Measurements from ENCODE around the gene ANKRD16. TPM values are rescaled to one million over a fixed set of nuclear protein-coding genes. Genes with fewer than 3 reads are reported as not detected.

The ANKRD16 gene
- total and polyA plus RNA-seq, 2 donors (not counting 1 experiment from before 2014, with no cell fraction given), result 10.9 to 12.6 TPM

DNA sequence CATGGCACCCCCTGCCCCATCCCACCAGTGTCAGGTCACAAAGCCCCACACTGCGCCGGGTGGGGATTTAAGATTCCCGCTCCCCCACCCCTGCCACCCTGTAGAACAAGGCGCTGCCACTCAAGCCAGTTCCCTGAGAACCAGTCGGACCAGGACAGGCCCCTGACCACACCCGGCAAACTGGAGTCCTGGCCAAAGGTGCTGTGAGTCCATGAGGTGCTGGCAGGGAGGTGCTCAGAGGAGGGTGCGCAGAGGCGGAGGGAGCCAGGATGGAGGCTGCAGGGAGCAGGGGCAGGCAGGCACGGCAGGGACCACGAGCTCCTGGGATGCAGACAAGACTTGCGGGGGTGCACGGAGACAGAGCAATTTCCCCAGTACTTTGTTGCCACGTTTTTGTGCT, 56.7 kb downstream of the ANKRD16 start:
- H4K20me1 ChIP-seq (ENCODE audit: control insufficient read depth, insufficient read depth, low read length, poor library complexity, severe bottlenecking), result no peaks in the 10 kb centered on the region
- H3K9me3 ChIP-seq (ENCODE audit: control extremely low read depth in 1 of 3, control insufficient read depth in 2 of 3, insufficient read depth in 1 of 3, low read length in 2 of 3), result peaks cover 0 to 9% (median 0%) of the 10 kb centered on the region in 3 donors
- H3K27me3 ChIP-seq (replicated peaks in 1 of 4; ENCODE audit: control extremely low read depth in 1 of 4, control insufficient read depth in 3 of 4, insufficient read depth in 4 of 4, low read length in 3 of 4), result no peaks in the 10 kb centered on the region
- no peak overlapping the region for H3K27ac Mint-ChIP-seq
- no peak for ATAC-seq (ENCODE audit: low read depth)
- no peak overlapping the region for H3K9ac ChIP-seq (ENCODE audit: low read length)
- no peak for TF ChIP-seq EZH2 (IDR thresholded peaks at IDR 0.05; ENCODE audit: borderline replicate concordance, insufficient read depth, low read depth, low read length, poor library complexity, severe bottlenecking)
- TF ChIP-seq, protein P1, sequence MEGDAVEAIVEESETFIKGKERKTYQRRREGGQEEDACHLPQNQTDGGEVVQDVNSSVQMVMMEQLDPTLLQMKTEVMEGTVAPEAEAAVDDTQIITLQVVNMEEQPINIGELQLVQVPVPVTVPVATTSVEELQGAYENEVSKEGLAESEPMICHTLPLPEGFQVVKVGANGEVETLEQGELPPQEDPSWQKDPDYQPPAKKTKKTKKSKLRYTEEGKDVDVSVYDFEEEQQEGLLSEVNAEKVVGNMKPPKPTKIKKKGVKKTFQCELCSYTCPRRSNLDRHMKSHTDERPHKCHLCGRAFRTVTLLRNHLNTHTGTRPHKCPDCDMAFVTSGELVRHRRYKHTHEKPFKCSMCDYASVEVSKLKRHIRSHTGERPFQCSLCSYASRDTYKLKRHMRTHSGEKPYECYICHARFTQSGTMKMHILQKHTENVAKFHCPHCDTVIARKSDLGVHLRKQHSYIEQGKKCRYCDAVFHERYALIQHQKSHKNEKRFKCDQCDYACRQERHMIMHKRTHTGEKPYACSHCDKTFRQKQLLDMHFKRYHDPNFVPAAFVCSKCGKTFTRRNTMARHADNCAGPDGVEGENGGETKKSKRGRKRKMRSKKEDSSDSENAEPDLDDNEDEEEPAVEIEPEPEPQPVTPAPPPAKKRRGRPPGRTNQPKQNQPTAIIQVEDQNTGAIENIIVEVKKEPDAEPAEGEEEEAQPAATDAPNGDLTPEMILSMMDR (IDR thresholded peaks at IDR 0.05), result no peak
- DNase-seq, result no peak
- no peaks in the 10 kb centered on the region for H3K9me3 Mint-ChIP-seq (ENCODE audit: insufficient read depth)
- H3K36me3 ChIP-seq (replicated peaks in 1 of 2; ENCODE audit: control extremely low read depth in 1 of 2, control insufficient read depth in 1 of 2, extremely low read depth in 1 of 2, insufficient read depth in 2 of 2, low read length in 1 of 2), result no peaks in the 10 kb centered on the region
- POLR2A ChIA-PET, result interaction anchor here (1.1 kb wide), 1 partner anchor 19 kb away, joined by 3 read pairs; the partner anchor contains the start of gene GDI2
- no peak overlapping the region for H3K4me3 ChIP-seq (ENCODE audit: control extremely low read depth in 1 of 5, extremely low read depth in 1 of 5, insufficient read depth in 1 of 5, low read depth in 2 of 5, low read length in 4 of 5)
- CTCF ChIA-PET, result interaction anchor here (1.0 kb wide), 1 partner anchor 22 kb away, joined by 3 read pairs; no protein-coding TSS in a partner anchor
- no peak overlapping the region for H2AFZ ChIP-seq (ENCODE audit: insufficient read depth, low read depth, low read length, poor library complexity, severe bottlenecking)
- no peak overlapping the region for H3K4me3 Mint-ChIP-seq
- H3K4me2 ChIP-seq (replicated peaks; ENCODE audit: low read depth, low read length, poor library complexity, severe bottlenecking), result no peak overlapping the region
- H3K27me3 Mint-ChIP-seq, result no peaks in the 10 kb centered on the region
- no peaks in the 10 kb centered on the region for H3K79me2 ChIP-seq (ENCODE audit: control insufficient read depth, insufficient read depth, low read length)
- peaks cover 20% of the 10 kb centered on the region for H3K4me1 Mint-ChIP-seq
- H3K4me1 ChIP-seq (ENCODE audit: control insufficient read depth in 2 of 2, insufficient read depth in 2 of 2, low read length in 2 of 2), result peaks cover 10 to 13% of the 10 kb centered on the region in 2 donors
- intact Hi-C loops (cut with micrococcal nuclease), result no loop called here
- 94% methylated on average over 12 of the region's 13 CpGs for WGBS (ENCODE audit: insufficient coverage)
- H3K27ac ChIP-seq (ENCODE audit: low read length in 2 of 2), result no peak overlapping the region

DNA sequence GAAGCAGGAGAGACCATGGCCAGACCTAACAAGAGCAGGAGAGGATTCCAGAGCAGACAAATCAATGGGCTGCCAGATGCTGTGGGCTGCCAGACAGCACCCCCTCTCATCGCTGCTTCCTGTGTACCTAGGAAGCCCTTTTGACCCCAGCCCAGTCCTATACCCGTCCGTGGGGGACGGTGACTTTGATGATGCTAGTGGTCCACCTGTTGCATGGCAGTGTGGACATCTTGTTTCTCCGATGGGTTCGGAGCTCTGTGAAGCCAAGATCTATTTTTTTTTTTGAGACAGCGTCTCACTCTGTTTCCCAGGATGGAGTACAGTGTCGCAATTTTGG, 58.3 kb downstream of the ANKRD16 start:
- Histone ChIP-seq H2AFZ (ENCODE audit: insufficient read depth, low read depth, low read length, poor library complexity, severe bottlenecking) (no peak overlapping the region), H3K79me2 (ENCODE audit: control insufficient read depth, insufficient read depth, low read length) (no peaks in the 10 kb centered on the region), H3K4me2 (replicated peaks; ENCODE audit: low read depth, low read length, poor library complexity, severe bottlenecking) (no peak overlapping the region), H4K20me1 (ENCODE audit: control insufficient read depth, insufficient read depth, low read length, poor library complexity, severe bottlenecking) (no peaks in the 10 kb centered on the region), H3K27ac (ENCODE audit: low read length in 2 of 2) (no peak overlapping the region), H3K9me3 (ENCODE audit: control extremely low read depth in 1 of 3, control insufficient read depth in 2 of 3, insufficient read depth in 1 of 3, low read length in 2 of 3) (peaks cover 0 to 9% (median 0%) of the 10 kb centered on the region in 3 donors), H3K4me3 (ENCODE audit: control extremely low read depth in 1 of 5, extremely low read depth in 1 of 5, insufficient read depth in 1 of 5, low read depth in 2 of 5, low read length in 4 of 5) (no peak overlapping the region), H3K9ac (ENCODE audit: low read length) (no peak overlapping the region), H3K36me3 (replicated peaks in 1 of 2; ENCODE audit: control extremely low read depth in 1 of 2, control insufficient read depth in 1 of 2, extremely low read depth in 1 of 2, insufficient read depth in 2 of 2, low read length in 1 of 2) (no peaks in the 10 kb centered on the region), H3K27me3 (replicated peaks in 1 of 4; ENCODE audit: control extremely low read depth in 1 of 4, control insufficient read depth in 3 of 4, insufficient read depth in 4 of 4, low read length in 3 of 4) (no peaks in the 10 kb centered on the region), H3K4me1 (ENCODE audit: control insufficient read depth in 2 of 2, insufficient read depth in 2 of 2, low read length in 2 of 2) (peaks cover 10 to 13% of the 10 kb centered on the region in 2 donors)
- ATAC-seq (ENCODE audit: low read depth), result no peak
- TF ChIP-seq, protein P1 (IDR thresholded peaks at IDR 0.05), result no peak
- no peak for TF ChIP-seq EZH2 (IDR thresholded peaks at IDR 0.05; ENCODE audit: borderline replicate concordance, insufficient read depth, low read depth, low read length, poor library complexity, severe bottlenecking)
- ChIA-PET POLR2A (interaction anchor here (1.6 to 2.0 kb wide), 3 partner anchors 9 to 17 kb away, joined by 4 to 9 read pairs (median 7); partner anchors contain the start of gene GDI2), CTCF (interaction anchor here (0.9 kb wide), 1 partner anchor 13 kb away, joined by 4 read pairs; no protein-coding TSS in a partner anchor)
- no peaks in the 10 kb centered on the region for H3K9me3 Mint-ChIP-seq (ENCODE audit: insufficient read depth)
- DNase-seq, result no peak
- intact Hi-C loops (cut with micrococcal nuclease), result no loop called here
- no peaks in the 10 kb centered on the region for H3K27me3 Mint-ChIP-seq
- no peak overlapping the region for H3K4me3 Mint-ChIP-seq
- no peak overlapping the region for H3K27ac Mint-ChIP-seq
- 100% methylated on average over 7 of the region's 8 CpGs for WGBS (ENCODE audit: insufficient coverage)
- H3K4me1 Mint-ChIP-seq, result peaks cover 14% of the 10 kb centered on the region

All from B cell (primary cell).